Panc1 (cell line): Measurements from ENCODE around the gene RPP25L. TPM values are rescaled to one million over a fixed set of nuclear protein-coding genes. Genes with fewer than 3 reads are reported as not detected.

Source experiments
- ATAC-seq: fragments of 200-7000 bp; cut with Tn5 transposase; 2 replicates; pipeline ENCODE4 v1.9.1; 2020; ENCODE audit warnings: mild to moderate bottlenecking, moderate library complexity
- BruUV-seq: library from RNA; stranded (reverse); fragments of 400-500 nt; replicated peaks from 2 replicates; lab custom pipeline; 2021; lab: Mats Ljungman, UMichigan
- CTCF ChIA-PET: fragments of 300-600 bp; sonication (Branson Sonifier 250); formaldehyde crosslinking; loops from one replicate; lab custom pipeline; 2022; ENCODE audit warnings: antibody characterized with exemption; lab: Charles Lee
- POLR2A ChIA-PET: fragments of 300-600 bp; sonication (Branson Sonifier 250); formaldehyde crosslinking; loops from one replicate; lab custom pipeline; 2022; ENCODE audit warnings: antibody characterized with exemption; lab: Charles Lee
- DNase-seq: peaks from one replicate; pipeline ENCODE4 v3.0.0-alpha.2; 2010; ENCODE audit warnings: low read depth, low spot score
- H3K27ac ChIP-seq: 2 replicates; pipeline ENCODE4 v1.5.1; 2011; ENCODE audit warnings: mild to moderate bottlenecking, low read length, inconsistent platforms
- H3K27me3 ChIP-seq: fragments of 200-500 bp; sonication (Bioruptor generic); 2 replicates; pipeline ENCODE4 v1.6.0; 2014; ENCODE audit warnings: low read length, inconsistent platforms; ENCODE audit not compliant: control insufficient read depth, insufficient read depth
- H3K36me3 ChIP-seq: fragments of 200-500 bp; sonication (Bioruptor generic); 2 replicates; pipeline ENCODE4 v1.5.1; 2014; ENCODE audit warnings: inconsistent platforms, mild to moderate bottlenecking, low read length, moderate library complexity; ENCODE audit not compliant: control insufficient read depth, insufficient read depth
- H3K4me1 ChIP-seq: 2 replicates; pipeline ENCODE4 v1.5.1; 2011; ENCODE audit warnings: inconsistent platforms, mild to moderate bottlenecking, low read length, moderate library complexity; ENCODE audit not compliant: control insufficient read depth, insufficient read depth
- H3K4me3 ChIP-seq, 2 experiments: 2 replicates each; pipeline ENCODE4 v1.5.1; 2011 to 2012; ENCODE audit warnings: low read depth in 2 of 2, low read length in 2 of 2, mild to moderate bottlenecking in 2 of 2, inconsistent platforms in 1 of 2, moderate library complexity in 1 of 2
- H3K9me3 ChIP-seq: fragments of 200-500 bp; sonication (Bioruptor generic); 2 replicates; pipeline ENCODE4 v1.5.1; 2014; ENCODE audit warnings: low read depth, mild to moderate bottlenecking, inconsistent platforms, low read length, moderate library complexity; ENCODE audit not compliant: control insufficient read depth, insufficient read depth
- CTCF ChIP-seq: fragments of 450-650 bp; IDR thresholded peaks from 2 replicates; pipeline ENCODE4 v1.5.1; 2017; ENCODE audit warnings: mild to moderate bottlenecking
- POLR2AphosphoS5 ChIP-seq: IDR thresholded peaks from 2 replicates; pipeline ENCODE4 v1.6.1; 2012; ENCODE audit warnings: mild to moderate bottlenecking, low read depth, low read length, moderate library complexity
- REST ChIP-seq, 2 experiments: IDR thresholded peaks; 2 replicates each; pipeline ENCODE4 v1.6.1; 2011 to 2012; ENCODE audit warnings: low read depth in 2 of 2, control low read depth in 1 of 2, low read length in 1 of 2, mild to moderate bottlenecking in 1 of 2, moderate library complexity in 1 of 2; ENCODE audit not compliant: insufficient read depth in 1 of 2
- SIN3A ChIP-seq: IDR thresholded peaks from 2 replicates; pipeline ENCODE4 v1.6.1; 2012; ENCODE audit warnings: low read depth, mild to moderate bottlenecking, low read length, moderate library complexity, borderline replicate concordance; ENCODE audit not compliant: insufficient read depth
- TCF7L2 ChIP-seq: IDR thresholded peaks from 2 replicates; pipeline ENCODE4 v1.6.1; 2011; ENCODE audit warnings: mild to moderate bottlenecking, low read depth, low read length, inconsistent platforms
- in situ Hi-C: cut with HindIII; loops from 2 replicates; pipeline ENCODE4 v1.10.0; 2016; ENCODE audit warnings: low sequenced_read_pairs, low pct_unique_long_range_greater_than_20kb
- intact Hi-C: fragments of 100-400 bp; cut with micrococcal nuclease; formaldehyde crosslinking; loops from one replicate; pipeline ENCODE4 v1.10.0; 2022; ENCODE audit not compliant: unreplicated experiment
- total RNA-seq: library from RNA; stranded (reverse); gene quantifications from one replicate; pipeline ENCODE4 v1.2.1, GENCODE V29; 2021; ENCODE audit not compliant: unreplicated experiment

RPP25L gene
- total RNA-seq, 1 experiment from 2014 or later = 30.4 TPM

- Histone ChIP-seq H3K4me1 (peaks cover 5% of the 10 kb centered on the region), H3K27me3 (no peaks in the 10 kb centered on the region), H3K36me3 (no peaks in the 10 kb centered on the region), H3K9me3 (no peaks in the 10 kb centered on the region), H3K4me3 (no peak overlapping the region), H3K27ac (no peak overlapping the region)
- ChIA-PET CTCF (interaction anchor here (1.0 kb wide), 1 partner anchor 15 kb away, joined by 3 read pairs; no protein-coding TSS in a partner anchor), POLR2A (interaction anchor here (0.6 kb wide), 1 partner anchor 28 kb away, joined by 3 read pairs; no protein-coding TSS in a partner anchor)
- BruUV-seq = no TSS peak
- in situ Hi-C loops (no loop called here), intact Hi-C loops (no loop called here)
- ATAC-seq (no peak), DNase-seq (no peak)
- TF ChIP-seq SIN3A = no peak
- TF ChIP-seq REST (IDR thresholded peaks at IDR 0.05; ENCODE audit: insufficient read depth in 1 of 2, low read depth in 2 of 2, low read length in 1 of 2) = no peak
- TF ChIP-seq TCF7L2 = no peak
- no peak for TF ChIP-seq CTCF
- no peak for TF ChIP-seq POLR2AphosphoS5
Measured at GRCh38 chr9:34606190-34606589, 5.7 kb downstream of the RPP25L start.

GRCh38 chr9:34603610-34604231, 8.2 kb downstream of the RPP25L start:
- in situ Hi-C loops (no loop called here), intact Hi-C loops (no loop called here)
- Histone ChIP-seq H3K27me3 (no peaks in the 10 kb centered on the region), H3K9me3 (no peaks in the 10 kb centered on the region), H3K4me3 (no peak overlapping the region), H3K4me1 (no peaks in the 10 kb centered on the region), H3K27ac (no peak overlapping the region), H3K36me3 (no peaks in the 10 kb centered on the region)
- DNase-seq (peak; percentile 48), ATAC-seq (peak; percentile 92)
- TF ChIP-seq TCF7L2 = no peak
- TF ChIP-seq POLR2AphosphoS5 = no peak
- peak; percentile 92 for TF ChIP-seq CTCF
- no TSS peak for BruUV-seq
- ChIA-PET POLR2A (interaction anchor here (0.7 kb wide), 1 partner anchor 97 kb away, joined by 4 read pairs; no protein-coding TSS in a partner anchor), CTCF (interaction anchor here (0.6 to 2.2 kb wide), 16 partner anchors 9 to 420 kb away, joined by 3 to 12 read pairs (median 5); no protein-coding TSS in a partner anchor)
